HCEC 1CT (cell line): ENCODE results near the gene C1S.
A peak's percentile ranks its signal among the peaks of the same experiment; 100 is the strongest.
"Not testable (repeated sequence)": the region's sequence is repeated elsewhere in the genome, so short reads cannot be mapped to it uniquely, and the experiment has no call there.

ENCODE experiments used
- DNase-seq: peaks from one replicate; pipeline ENCODE4 v3.0.0-alpha.2; 2017

Gene C1S

GRCh38 chr12:7060353-7060954 is at the start of gene C1S:
TSS of gene C1S (plus strand) at chr12:7060718. CDS start at chr12:7061913, 1,195 bp downstream.
- DNase-seq = peak; percentile 98

- not testable (repeated sequence) for DNase-seq
These were observed 49.1 kb upstream of the C1S start for GRCh38 chr12:7011398-7011797.

GRCh38 chr12:7012024-7012607 is 48.4 kb upstream of the C1S start:
- no peak for DNase-seq

GRCh38 chr12:7013101-7013500 is 47.4 kb upstream of the C1S start:
- DNase-seq = no peak

- DNase-seq = no peak
These were observed 44.8 kb upstream of the C1S start for GRCh38 chr12:7015555-7016370.

GRCh38 chr12:7016958-7017571 is 43.5 kb upstream of the C1S start:
- DNase-seq = no peak

- DNase-seq = no peak
These were observed 42.6 kb upstream of the C1S start for GRCh38 chr12:7017870-7018349.

GRCh38 chr12:7018350-7019042 is 42.0 kb upstream of the C1S start, which contains the start of gene LPCAT3:
TSS of gene LPCAT3 (minus strand) at chr12:7018476. CDS start at chr12:7018424, 52 bp downstream.
- DNase-seq = peak; percentile 97

- no peak for DNase-seq
These were observed 41.4 kb upstream of the C1S start for GRCh38 chr12:7019043-7019569.

GRCh38 chr12:7021956-7022355 is 38.6 kb upstream of the C1S start:
- DNase-seq = no peak

- DNase-seq = no peak
These were observed 37.4 kb upstream of the C1S start for GRCh38 chr12:7023114-7023513.

- no peak for DNase-seq
These were observed 33.7 kb upstream of the C1S start for GRCh38 chr12:7026854-7027253.

- no peak for DNase-seq
These were observed 29.2 kb upstream of the C1S start for GRCh38 chr12:7031306-7031705.

- no peak for DNase-seq
These were observed 27.5 kb upstream of the C1S start for GRCh38 chr12:7032990-7033389.

GRCh38 chr12:7034464-7034863 is 26.1 kb upstream of the C1S start:
- DNase-seq = no peak

- no peak for DNase-seq
These were observed 25.1 kb upstream of the C1S start for GRCh38 chr12:7035463-7035862.

GRCh38 chr12:7037411-7037810 is 23.1 kb upstream of the C1S start:
- not testable (repeated sequence) for DNase-seq

- no peak for DNase-seq
These were observed 21.9 kb upstream of the C1S start for GRCh38 chr12:7038591-7038990.

GRCh38 chr12:7039403-7039802 is 21.1 kb upstream of the C1S start:
- DNase-seq = no peak

GRCh38 chr12:7042842-7043241 is 17.7 kb upstream of the C1S start:
- peak; percentile 53 for DNase-seq

- DNase-seq = no peak
These were observed 14.6 kb upstream of the C1S start for GRCh38 chr12:7045913-7046312.

- no peak for DNase-seq
These were observed 14.0 kb upstream of the C1S start for GRCh38 chr12:7046383-7047105.
